GM12872 (cell line): Measurements from ENCODE around the gene GSTM4.

ENCODE experiments used
- CTCF ChIP-seq: IDR thresholded peaks from 3 replicates; pipeline ENCODE4 v1.5.1; 2011; ENCODE audit warnings: low read depth, mild to moderate bottlenecking, low read length, moderate library complexity; ENCODE audit not compliant: insufficient read depth

Gene GSTM4

GRCh38 chr1:109664671-109665070, 8.8 kb downstream of the GSTM4 start:
- TF ChIP-seq CTCF: no peak

GRCh38 chr1:109667452-109668122, 11.7 kb downstream of the GSTM4 start, which contains the start of gene GSTM2:
TSS of gene GSTM2 (plus strand) at chr1:109668057. CDS start at chr1:109668116, 59 bp downstream.
- TF ChIP-seq CTCF: no peak

GRCh38 chr1:109668123-109668775, 12.3 kb downstream of the GSTM4 start:
- no peak for TF ChIP-seq CTCF

- TF ChIP-seq CTCF: no peak
Observed at GRCh38 chr1:109669246-109669948, 13.5 kb downstream of the GSTM4 start.

- no peak for TF ChIP-seq CTCF
Observed at GRCh38 chr1:109671067-109671466, 15.2 kb downstream of the GSTM4 start.

GRCh38 chr1:109677459-109677858, 21.6 kb downstream of the GSTM4 start:
- no peak for TF ChIP-seq CTCF
